Lung (tissue), 12 donors: ENCODE results near the gene FLRT2. TPM values are rescaled to one million over a fixed set of nuclear protein-coding genes. Genes with fewer than 3 reads are reported as not detected.

Experiments used
- ATAC-seq: fragments of 200-7000 bp; cut with Tn5 transposase; one replicate; pipeline ENCODE4 v1.9.1; 2020; ENCODE audit warnings: moderate number of reproducible peaks; ENCODE audit not compliant: insufficient read depth, low FRiP score
- DNase-seq, 3 donors: peaks; one replicate each; pipeline ENCODE4 v3.0.0-alpha.2; 2013 to 2017
- H3K27ac ChIP-seq, 2 donors: one replicate each; pipeline ENCODE4 v1.5.1; 2013; ENCODE audit warnings: mild to moderate bottlenecking in 2 of 2, moderate library complexity in 2 of 2, control low read depth in 1 of 2, inconsistent platforms in 1 of 2, low read depth in 1 of 2, low read length in 1 of 2
- H3K27me3 ChIP-seq, 3 donors: one replicate each; pipeline ENCODE4 v1.5.1; 2013; ENCODE audit warnings: low read length in 2 of 3; ENCODE audit not compliant: control insufficient read depth in 3 of 3, insufficient read depth in 3 of 3
- H3K36me3 ChIP-seq, 4 donors: one replicate each; pipeline ENCODE4 v1.5.1; 2013; ENCODE audit warnings: low read length in 4 of 4, mild to moderate bottlenecking in 1 of 4, moderate library complexity in 1 of 4; ENCODE audit not compliant: control insufficient read depth in 4 of 4, insufficient read depth in 4 of 4
- H3K4me1 ChIP-seq, 5 donors: one replicate each; pipeline ENCODE4 v1.5.1; 2013; ENCODE audit warnings: low read length in 5 of 5, mild to moderate bottlenecking in 2 of 5, moderate library complexity in 1 of 5; ENCODE audit not compliant: control insufficient read depth in 5 of 5, insufficient read depth in 5 of 5
- H3K4me3 ChIP-seq: one replicate; pipeline ENCODE4 v1.5.1; 2013; ENCODE audit warnings: mild to moderate bottlenecking, control low read depth, moderate library complexity
- H3K9ac ChIP-seq, 2 donors: one replicate each; pipeline ENCODE4 v1.5.1; 2013; ENCODE audit warnings: low read length in 2 of 2, control low read depth in 1 of 2; ENCODE audit not compliant: insufficient read depth in 1 of 2
- H3K9me3 ChIP-seq, 4 donors: one replicate each; pipeline ENCODE4 v1.5.1; 2013; ENCODE audit warnings: low read length in 3 of 4, mild to moderate bottlenecking in 1 of 4, moderate library complexity in 1 of 4; ENCODE audit not compliant: control insufficient read depth in 4 of 4, insufficient read depth in 3 of 4
- WGBS, 2 donors: extraction: QIAGEN DNeasy Blood & Tissue Kit; methylation state at CpG; one replicate each; pipeline ENCODE4 v1.1.7; 2013; 5-methylcytosine and 5-hydroxymethylcytosine counted together
- polyA plus RNA-seq, 2 donors: library from polyadenylated mRNA; stranded (reverse); fragments of 200-250 nt; gene quantifications; one replicate each; pipeline ENCODE4 v1.2.1, GENCODE V29; 2013
- total RNA-seq, 2 donors: library from RNA; depleted of rRNA in 1 of 2; stranded (reverse); fragments of >200 nt in 1 of 2; gene quantifications; one replicate each; pipeline ENCODE4 v1.2.1, GENCODE V29; 2014 to 2021
- TF ChIP-seq, protein P1 (sequence below): IDR thresholded peaks from 2 replicates; pipeline ENCODE4 v1.5.1; 2012; ENCODE audit warnings: mild to moderate bottlenecking; ENCODE audit errors: control extremely low read depth, extremely low read depth
- donor health status: control.
- donor health status: control.
- donor health status: Bipolar disorder and iron deficiency.
- donor health status: healthy.
- donor health status: DM: yes; HTN: yes; CAD: no.

The FLRT2 gene
- total and polyA plus RNA-seq, 4 donors: 1.2 to 53.7 (median 8.8) TPM

DNA sequence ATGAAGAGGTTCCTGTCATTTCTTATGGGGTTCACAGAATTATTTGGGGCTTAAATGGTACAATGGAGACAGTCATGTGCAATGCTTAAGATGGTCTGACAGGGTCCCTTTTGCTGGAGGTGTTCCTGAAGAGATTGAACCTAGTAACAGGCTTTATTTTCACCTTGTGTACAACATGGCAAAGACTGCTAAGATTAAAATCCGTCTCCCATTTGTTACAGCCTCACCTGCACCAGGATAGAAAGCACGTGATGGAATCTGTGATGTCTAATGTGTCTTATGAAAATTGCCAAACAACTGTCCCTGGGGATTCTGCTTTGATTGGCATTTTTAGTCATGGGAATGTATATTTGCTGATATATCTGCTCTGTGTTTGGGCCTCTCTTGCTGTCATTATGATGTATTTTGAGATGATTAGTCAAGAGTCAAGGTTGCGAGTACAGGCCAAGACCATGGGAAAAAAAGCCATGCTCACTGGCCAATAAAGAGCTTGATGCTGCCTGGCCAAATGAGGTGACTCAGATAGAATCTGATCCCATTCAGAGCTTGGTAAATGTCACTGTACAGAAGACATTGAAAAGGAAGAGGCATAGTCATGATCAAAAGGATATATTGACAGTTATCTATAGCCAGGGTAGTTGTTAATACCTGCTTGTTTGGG, 96.1 kb downstream of the FLRT2 start:
- H3K27ac ChIP-seq: no peak overlapping the region
- no peaks in the 10 kb centered on the region for H3K4me1 ChIP-seq
- DNase-seq (no peak), ATAC-seq (no peak)
- peaks cover 0 to 3% (median 0%) of the 10 kb centered on the region in 4 donors for H3K9me3 ChIP-seq
- TF ChIP-seq, protein P1, sequence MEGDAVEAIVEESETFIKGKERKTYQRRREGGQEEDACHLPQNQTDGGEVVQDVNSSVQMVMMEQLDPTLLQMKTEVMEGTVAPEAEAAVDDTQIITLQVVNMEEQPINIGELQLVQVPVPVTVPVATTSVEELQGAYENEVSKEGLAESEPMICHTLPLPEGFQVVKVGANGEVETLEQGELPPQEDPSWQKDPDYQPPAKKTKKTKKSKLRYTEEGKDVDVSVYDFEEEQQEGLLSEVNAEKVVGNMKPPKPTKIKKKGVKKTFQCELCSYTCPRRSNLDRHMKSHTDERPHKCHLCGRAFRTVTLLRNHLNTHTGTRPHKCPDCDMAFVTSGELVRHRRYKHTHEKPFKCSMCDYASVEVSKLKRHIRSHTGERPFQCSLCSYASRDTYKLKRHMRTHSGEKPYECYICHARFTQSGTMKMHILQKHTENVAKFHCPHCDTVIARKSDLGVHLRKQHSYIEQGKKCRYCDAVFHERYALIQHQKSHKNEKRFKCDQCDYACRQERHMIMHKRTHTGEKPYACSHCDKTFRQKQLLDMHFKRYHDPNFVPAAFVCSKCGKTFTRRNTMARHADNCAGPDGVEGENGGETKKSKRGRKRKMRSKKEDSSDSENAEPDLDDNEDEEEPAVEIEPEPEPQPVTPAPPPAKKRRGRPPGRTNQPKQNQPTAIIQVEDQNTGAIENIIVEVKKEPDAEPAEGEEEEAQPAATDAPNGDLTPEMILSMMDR: no peak
- 92 to 94% methylated on average over 3 of the region's 3 CpGs for WGBS, 2 donors
- H3K36me3 ChIP-seq: peaks cover 0 to 13% (median 4%) of the 10 kb centered on the region in 4 donors
- no peak overlapping the region for H3K9ac ChIP-seq
- H3K4me3 ChIP-seq: no peak overlapping the region
- no peaks in the 10 kb centered on the region for H3K27me3 ChIP-seq

DNA sequence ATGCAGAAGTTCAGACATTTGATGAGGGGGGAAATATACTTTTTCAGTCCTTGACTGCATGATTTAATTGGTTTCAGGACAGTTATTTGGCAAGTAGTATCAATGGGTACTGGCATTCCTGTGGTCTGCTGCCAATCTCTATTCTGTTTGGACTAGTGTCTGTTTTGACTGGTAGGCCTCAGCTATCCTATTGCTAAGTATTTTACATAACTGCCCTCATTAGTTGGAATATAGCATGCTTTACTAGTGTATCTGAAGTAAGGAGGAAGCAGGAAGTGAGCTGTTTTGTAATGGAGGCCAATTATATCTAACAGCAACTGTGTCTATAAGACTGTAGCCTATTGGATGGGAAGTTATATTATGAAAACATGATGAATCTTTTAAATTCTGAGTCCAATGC, 104.3 kb downstream of the FLRT2 start:
- Histone ChIP-seq H3K9me3 (no peaks in the 10 kb centered on the region), H3K27ac (no peak overlapping the region), H3K4me1 (no peaks in the 10 kb centered on the region), H3K4me3 (no peak overlapping the region), H3K27me3 (no peaks in the 10 kb centered on the region), H3K9ac (no peak overlapping the region), H3K36me3 (no peaks in the 10 kb centered on the region)
- TF ChIP-seq, protein P1: no peak
- no peak for DNase-seq
- no peak for ATAC-seq

DNA sequence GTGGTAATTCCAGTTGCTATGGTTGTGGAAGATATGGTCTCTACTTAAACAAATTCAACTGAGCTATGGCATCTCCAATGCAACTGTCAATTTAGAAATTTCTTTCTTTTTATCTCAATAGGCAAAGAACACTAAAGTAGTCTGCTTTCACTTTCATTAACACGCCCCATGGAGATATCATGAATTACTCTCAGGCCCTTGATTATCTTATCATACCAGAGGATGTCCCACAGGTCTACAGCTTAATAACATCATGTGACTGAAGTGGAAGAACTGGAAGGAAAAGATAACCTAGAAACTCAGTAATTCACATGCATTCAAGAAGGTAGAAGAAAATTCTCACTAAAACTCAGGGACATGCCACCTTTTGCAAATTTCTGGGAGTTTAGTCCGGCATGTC, 114.3 kb downstream of the FLRT2 start:
- TF ChIP-seq, protein P1: no peak
- Histone ChIP-seq H3K4me3 (no peak overlapping the region), H3K4me1 (no peaks in the 10 kb centered on the region), H3K36me3 (no peaks in the 10 kb centered on the region), H3K9me3 (no peaks in the 10 kb centered on the region), H3K27ac (no peak overlapping the region), H3K27me3 (no peaks in the 10 kb centered on the region), H3K9ac (no peak overlapping the region)
- no peak for ATAC-seq
- DNase-seq: no peak
- 87 to 95% methylated on average over 2 of the region's 2 CpGs for WGBS, 2 donors

- Histone ChIP-seq H3K36me3 (no peaks in the 10 kb centered on the region), H3K27me3 (no peaks in the 10 kb centered on the region), H3K4me3 (no peak overlapping the region), H3K27ac (no peak overlapping the region), H3K9ac (no peak overlapping the region), H3K4me1 (no peaks in the 10 kb centered on the region), H3K9me3 (no peaks in the 10 kb centered on the region)
- WGBS, 2 donors: 94 to 99% methylated on average over 2 of the region's 2 CpGs
- DNase-seq (no peak), ATAC-seq (no peak)
- TF ChIP-seq, protein P1: no peak
Measured at GRCh38 chr14:85653029-85653428, 123.1 kb downstream of the FLRT2 start.
